ENCODE data around the gene ATXN2L.

- TF ChIP-seq CTCF (IDR thresholded peaks at IDR 0.05) (no peak), POLR2A (IDR thresholded peaks at IDR 0.05) (no peak)
These were observed 13.3 kb downstream of the ATXN2L start for GRCh38 chr16:28835864-28836760.
